OCI-LY7 (cell line): Measurements from ENCODE around the gene MYLK. TPM values are rescaled to one million over a fixed set of nuclear protein-coding genes. Genes with fewer than 3 reads are reported as not detected.

Experiments
- BruUV-seq: library from RNA; stranded (reverse); fragments of 400-500 nt; replicated peaks from 2 replicates; lab custom pipeline; 2021; lab: Mats Ljungman, UMichigan
- CTCF ChIA-PET: fragments of 300-600 bp; sonication (Branson Sonifier 250); formaldehyde crosslinking; loops from one replicate; lab custom pipeline; 2022; ENCODE audit warnings: antibody characterized with exemption; ENCODE audit not compliant: unreplicated experiment; lab: Charles Lee
- POLR2A ChIA-PET: fragments of 300-600 bp; sonication (Branson Sonifier 250); formaldehyde crosslinking; loops from one replicate; lab custom pipeline; 2022; ENCODE audit warnings: antibody characterized with exemption; lab: Charles Lee
- DNase-seq: peaks from one replicate; pipeline ENCODE4 v3.0.0-alpha.2; 2015; ENCODE audit warnings: low spot score
- H2AFZ ChIP-seq: fragments of 200-600 bp; sonication (generic), shearing (Covaris generic); 2 replicates; pipeline ENCODE4 v1.6.1; 2014; ENCODE audit warnings: mild to moderate bottlenecking, antibody characterized with exemption, low read length, moderate library complexity
- H3K27ac ChIP-seq: fragments of 200-600 bp; sonication (generic); 2 replicates; pipeline ENCODE4 v1.5.1; 2014; ENCODE audit warnings: mixed run types, low read depth, mild to moderate bottlenecking, moderate library complexity, low read length, inconsistent platforms; ENCODE audit not compliant: poor library complexity, severe bottlenecking
- H3K36me3 ChIP-seq: fragments of 200-600 bp; sonication (generic); 2 replicates; pipeline ENCODE4 v1.6.1; 2014; ENCODE audit warnings: mild to moderate bottlenecking, antibody characterized with exemption, low read length, moderate library complexity, mixed read lengths; ENCODE audit not compliant: insufficient read depth
- H3K4me1 ChIP-seq: fragments of 200-600 bp; sonication (generic); 2 replicates; pipeline ENCODE4 v1.5.1; 2014; ENCODE audit warnings: mild to moderate bottlenecking, low read length; ENCODE audit not compliant: insufficient read depth, poor library complexity, severe bottlenecking
- H3K4me2 ChIP-seq: fragments of 200-600 bp; sonication (generic); 2 replicates; pipeline ENCODE4 v1.6.1; 2014; ENCODE audit warnings: mild to moderate bottlenecking, low read length
- H3K4me3 ChIP-seq: fragments of 200-600 bp; sonication (generic); 2 replicates; pipeline ENCODE4 v1.5.1; 2014; ENCODE audit warnings: mild to moderate bottlenecking, low read depth, low read length; ENCODE audit not compliant: poor library complexity, severe bottlenecking
- H3K79me2 ChIP-seq: fragments of 200-600 bp; sonication (generic); 2 replicates; pipeline ENCODE4 v1.6.1; 2016; ENCODE audit warnings: low read depth, mild to moderate bottlenecking, low read length, moderate library complexity, mixed read lengths; ENCODE audit not compliant: insufficient read depth
- H3K9me2 ChIP-seq: fragments of 200-600 bp; sonication (generic); 2 replicates; pipeline ENCODE4 v1.6.1; 2016; ENCODE audit warnings: mild to moderate bottlenecking, low read length, mixed read lengths; ENCODE audit not compliant: insufficient read depth
- H3K9me3 ChIP-seq: fragments of 200-600 bp; sonication (generic); 2 replicates; pipeline ENCODE4 v1.6.1; 2014; ENCODE audit warnings: mild to moderate bottlenecking, mixed run types, low read length, mixed read lengths
- H4K20me1 ChIP-seq: fragments of 200-600 bp; sonication (generic); 2 replicates; pipeline ENCODE4 v1.6.1; 2014; ENCODE audit warnings: mild to moderate bottlenecking, antibody characterized with exemption, low read length, moderate library complexity, mixed read lengths; ENCODE audit not compliant: insufficient read depth
- CTCF ChIP-seq: fragments of 200-600 bp; sonication (generic); conservative IDR thresholded peaks from 2 replicates; pipeline ENCODE4 v1.5.1; 2014; ENCODE audit warnings: mild to moderate bottlenecking, antibody characterized with exemption, low read length, moderate library complexity, mixed read lengths
- EZH2phosphoT487 ChIP-seq: fragments of 200-600 bp; sonication (generic); IDR thresholded peaks from 2 replicates; pipeline ENCODE4 v1.6.1; 2018; ENCODE audit warnings: low read depth, borderline replicate concordance, mild to moderate bottlenecking, mixed run types, antibody characterized with exemption, low read length, moderate library complexity, mixed read lengths
- intact Hi-C: fragments of 100-400 bp; cut with micrococcal nuclease; formaldehyde crosslinking; loops from one replicate; pipeline ENCODE4 v1.10.0; 2022; ENCODE audit not compliant: unreplicated experiment
- total RNA-seq, 2 experiments: library from RNA; depleted of rRNA in 1 of 2; stranded (reverse); fragments of >200 nt in 1 of 2; shearing (Covaris generic) in 1 of 2; gene quantifications; 2 replicates each; pipeline ENCODE4 v1.2.3, GENCODE V29; 2014 to 2022

Gene MYLK
- total RNA-seq, 2 experiments from 2014 or later: not detected

GRCh38 chr3:123785602-123786001, 98.5 kb downstream of the MYLK start:
- Histone ChIP-seq H3K4me3 (no peak overlapping the region), H2AFZ (no peak overlapping the region), H3K27ac (no peak overlapping the region), H3K4me2 (no peak overlapping the region), H3K9me2 (no peaks in the 10 kb centered on the region), H3K4me1 (no peaks in the 10 kb centered on the region), H3K9me3 (no peaks in the 10 kb centered on the region), H3K79me2 (no peaks in the 10 kb centered on the region), H3K36me3 (no peaks in the 10 kb centered on the region), H4K20me1 (no peaks in the 10 kb centered on the region)
- TF ChIP-seq EZH2phosphoT487 (no peak), CTCF (no peak)
- CTCF ChIA-PET: no interaction called here
- DNase-seq: no peak
- intact Hi-C loops: no loop called here
- no TSS peak for BruUV-seq
- POLR2A ChIA-PET: no interaction called here

GRCh38 chr3:123783811-123784210, 100.3 kb downstream of the MYLK start:
- H3K9me2 ChIP-seq: no peaks in the 10 kb centered on the region
- no peaks in the 10 kb centered on the region for H4K20me1 ChIP-seq
- H3K79me2 ChIP-seq: no peaks in the 10 kb centered on the region
- no peaks in the 10 kb centered on the region for H3K36me3 ChIP-seq
- TF ChIP-seq EZH2phosphoT487 (no peak), CTCF (no peak)
- no peaks in the 10 kb centered on the region for H3K4me1 ChIP-seq
- BruUV-seq: no TSS peak
- H3K4me2 ChIP-seq: no peak overlapping the region
- H3K9me3 ChIP-seq: no peaks in the 10 kb centered on the region
- H3K27ac ChIP-seq: no peak overlapping the region
- CTCF ChIA-PET: no interaction called here
- no peak overlapping the region for H3K4me3 ChIP-seq
- DNase-seq: no peak
- intact Hi-C loops: no loop called here
- H2AFZ ChIP-seq: no peak overlapping the region
- POLR2A ChIA-PET: no interaction called here

- Histone ChIP-seq H3K79me2 (no peaks in the 10 kb centered on the region), H2AFZ (no peak overlapping the region), H3K4me2 (no peak overlapping the region), H3K36me3 (no peaks in the 10 kb centered on the region), H3K27ac (no peak overlapping the region), H3K9me2 (no peaks in the 10 kb centered on the region), H4K20me1 (no peaks in the 10 kb centered on the region), H3K9me3 (no peaks in the 10 kb centered on the region), H3K4me1 (no peaks in the 10 kb centered on the region), H3K4me3 (no peak overlapping the region)
- POLR2A ChIA-PET: no interaction called here
- CTCF ChIA-PET: no interaction called here
- no TSS peak for BruUV-seq
- TF ChIP-seq EZH2phosphoT487: no peak
- no peak for TF ChIP-seq CTCF
- intact Hi-C loops: no loop called here
- no peak for DNase-seq
Observed at GRCh38 chr3:123783050-123783689, 101.0 kb downstream of the MYLK start.
